HG03045 (cell line): Measurements from ENCODE around the gene TRIM71.
"Not testable (repeated sequence)": the region's sequence is repeated elsewhere in the genome, so short reads cannot be mapped to it uniquely, and the experiment has no call there.

ENCODE experiments used
- ATAC-seq: cut with Tn5 transposase; IDR thresholded peaks from one replicate; pipeline ENCODE4 v1.9.1; 2021; ENCODE audit warnings: mild to moderate bottlenecking, moderate library complexity; ENCODE audit not compliant: unreplicated experiment

TRIM71 gene

GRCh38 chr3:32886911-32887310 lies 69.1 kb downstream of the TRIM71 start:
- ATAC-seq = no peak

- ATAC-seq = peak; percentile 79
Observed at GRCh38 chr3:32888739-32889138, 70.9 kb downstream of the TRIM71 start.

GRCh38 chr3:32890420-32891276 lies 72.9 kb downstream of the TRIM71 start:
- no peak for ATAC-seq

GRCh38 chr3:32891365-32891764 lies 73.6 kb downstream of the TRIM71 start:
- ATAC-seq = no peak

GRCh38 chr3:32892625-32893598 lies 75.1 kb downstream of the TRIM71 start:
- no peak for ATAC-seq

GRCh38 chr3:32894977-32895376 lies 77.2 kb downstream of the TRIM71 start:
- ATAC-seq = no peak

GRCh38 chr3:32895701-32896100 lies 77.9 kb downstream of the TRIM71 start:
- no peak for ATAC-seq

GRCh38 chr3:32896143-32896542 lies 78.3 kb downstream of the TRIM71 start:
- no peak for ATAC-seq

- no peak for ATAC-seq
Observed at GRCh38 chr3:32897001-32897601, 79.3 kb downstream of the TRIM71 start.

- ATAC-seq = no peak
Observed at GRCh38 chr3:32897981-32898623, 80.3 kb downstream of the TRIM71 start.

- ATAC-seq = no peak
Observed at GRCh38 chr3:32899265-32899664, 81.5 kb downstream of the TRIM71 start.

- no peak for ATAC-seq
Observed at GRCh38 chr3:32901005-32901932, 83.5 kb downstream of the TRIM71 start.

GRCh38 chr3:32902887-32903371 lies 85.1 kb downstream of the TRIM71 start:
- not testable (repeated sequence) for ATAC-seq

- ATAC-seq = no peak
Observed at GRCh38 chr3:32903953-32904352, 86.2 kb downstream of the TRIM71 start.

GRCh38 chr3:32909999-32910398 lies 92.2 kb downstream of the TRIM71 start:
- ATAC-seq = no peak

GRCh38 chr3:32910954-32911353 lies 93.2 kb downstream of the TRIM71 start:
- no peak for ATAC-seq

- no peak for ATAC-seq
Observed at GRCh38 chr3:32912046-32912445, 94.2 kb downstream of the TRIM71 start.

GRCh38 chr3:32913790-32914446 lies 96.1 kb downstream of the TRIM71 start:
- no peak for ATAC-seq

- ATAC-seq = no peak
Observed at GRCh38 chr3:32919920-32920319, 102.1 kb downstream of the TRIM71 start.
